Skin of body (tissue), 3 donors: ENCODE measurements around the gene PAF1. TPM values are rescaled to one million over a fixed set of nuclear protein-coding genes. Genes with fewer than 3 reads are reported as not detected.
"Not testable (repeated sequence)": the region's sequence is repeated elsewhere in the genome, so short reads cannot be mapped to it uniquely, and the experiment has no call there.

ENCODE experiments used
- DNase-seq: peaks from one replicate; lab custom pipeline; 2025; lab: John Stamatoyannopoulos, UW
- small RNA-seq: library from RNA; depleted of rRNA; stranded (forward); fragments of <200 nt; gene quantifications from one replicate; pipeline ENCODE3, GENCODE V24; 2014; ENCODE audit warnings: low replicate concordance
- total RNA-seq: library from RNA; depleted of rRNA; stranded (reverse); fragments of >200 nt; gene quantifications from one replicate; pipeline ENCODE4 v1.2.3, GENCODE V29; 2014

Gene PAF1
- total RNA-seq, 1 donor from 2014 or later: 21.2 TPM

DNA sequence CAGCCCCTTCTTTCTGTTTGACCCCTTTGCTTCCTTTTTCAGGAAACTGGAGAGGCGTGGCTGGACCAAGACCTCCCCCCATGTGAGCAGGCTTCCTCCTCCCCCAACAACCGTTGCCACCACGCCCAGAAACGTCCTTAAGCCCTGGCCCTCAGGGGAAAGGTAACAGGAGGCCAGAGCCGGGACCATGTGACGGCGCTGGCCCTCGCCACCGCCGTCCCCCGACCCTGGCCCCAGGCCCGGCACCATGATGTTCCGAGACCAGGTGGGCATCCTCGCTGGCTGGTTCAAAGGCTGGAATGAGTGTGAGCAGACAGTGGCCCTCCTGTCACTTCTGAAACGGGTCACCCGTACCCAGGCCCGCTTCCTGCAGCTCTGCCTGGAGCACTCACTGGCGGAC lies 34.3 kb downstream of the PAF1 start:
- no peak for DNase-seq

DNA sequence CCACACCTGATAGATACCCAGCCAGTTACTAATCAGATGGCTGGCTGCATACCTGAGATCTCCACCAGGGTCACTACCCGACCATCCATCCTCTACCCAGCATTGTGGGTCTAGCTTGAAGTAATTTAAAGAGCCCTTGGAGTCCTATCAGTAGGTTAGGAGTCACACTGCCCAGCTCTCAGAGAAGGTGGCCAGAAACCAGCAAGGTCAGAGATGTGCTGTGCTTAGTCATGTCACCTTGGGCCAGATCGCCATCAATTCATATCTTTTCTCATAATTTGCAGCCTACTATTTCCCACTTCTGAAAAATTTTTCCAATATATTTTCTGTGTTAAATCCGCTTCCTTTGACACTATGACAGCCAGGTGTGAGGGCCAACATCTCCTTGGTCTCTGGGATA lies 34.8 kb downstream of the PAF1 start:
- DNase-seq: no peak

DNA sequence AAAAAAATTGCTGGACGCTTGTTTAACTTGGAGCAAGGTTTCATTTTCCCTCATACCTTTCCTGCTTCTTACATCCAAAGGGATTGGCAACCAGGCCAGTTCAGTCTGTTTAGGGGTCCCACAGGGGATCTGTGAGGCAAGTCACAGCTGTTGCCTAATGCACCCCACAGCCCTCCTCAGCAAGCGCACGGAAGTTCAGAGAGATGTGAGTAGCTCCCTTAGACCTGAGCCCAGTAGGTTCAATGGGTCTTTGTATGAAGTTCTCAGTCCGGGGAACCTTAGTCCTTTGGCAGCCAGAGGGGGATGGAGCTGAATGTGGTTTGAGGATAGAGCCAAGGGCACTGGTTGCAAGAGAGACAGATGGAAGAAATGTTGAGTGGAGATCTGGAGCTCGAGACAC lies 35.7 kb downstream of the PAF1 start:
- DNase-seq: no peak

- DNase-seq: peak; percentile 48
Measured at GRCh38 chr19:39352381-39353255, 38.3 kb downstream of the PAF1 start.

- DNase-seq: no peak
Measured at GRCh38 chr19:39351537-39352064, 39.3 kb downstream of the PAF1 start.

DNA sequence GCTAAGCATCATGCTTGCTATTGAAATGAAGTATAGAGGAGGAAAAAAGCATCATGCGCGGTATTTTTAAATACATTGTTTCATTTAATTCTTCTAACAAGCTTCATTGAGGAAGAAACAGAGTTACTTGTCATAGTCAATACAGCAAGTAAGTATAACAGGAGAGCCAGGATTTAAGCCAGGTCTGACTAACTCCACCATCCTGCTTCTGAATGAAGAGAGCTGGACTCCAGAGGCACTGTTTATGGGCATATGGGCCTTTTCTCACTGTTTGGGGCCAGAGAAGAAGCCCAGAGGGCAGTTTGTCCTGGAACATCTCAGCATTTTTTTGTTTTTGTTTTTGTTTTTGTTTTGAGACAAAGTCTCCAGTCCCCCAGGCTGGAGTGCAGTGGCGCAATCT lies 40.8 kb downstream of the PAF1 start:
- no peak for DNase-seq

DNA sequence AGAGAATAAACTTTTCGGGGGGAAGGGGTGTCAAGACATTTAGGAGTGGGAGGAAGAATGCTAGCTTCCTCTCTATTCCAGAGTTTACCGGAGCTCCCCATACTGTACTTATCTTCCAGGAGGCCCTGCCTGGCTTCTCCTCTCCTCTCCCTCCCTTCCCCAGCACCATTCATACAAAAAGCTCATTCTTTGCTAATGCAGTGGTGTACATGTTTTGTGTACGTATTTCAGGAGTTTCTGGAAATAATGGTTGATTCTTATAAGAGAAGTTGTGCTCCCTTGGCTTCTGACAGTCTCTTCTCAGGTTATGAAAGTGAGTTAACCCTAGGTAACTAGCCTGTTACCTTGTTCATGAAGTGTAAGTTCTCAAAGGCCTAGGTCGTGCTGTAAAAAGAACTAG lies 41.6 kb downstream of the PAF1 start:
- DNase-seq: no peak

- no peak for DNase-seq
Measured at GRCh38 chr19:39347332-39348164, 43.4 kb downstream of the PAF1 start.

- DNase-seq: no peak
Measured at GRCh38 chr19:39345956-39346355, 45.0 kb downstream of the PAF1 start.

DNA sequence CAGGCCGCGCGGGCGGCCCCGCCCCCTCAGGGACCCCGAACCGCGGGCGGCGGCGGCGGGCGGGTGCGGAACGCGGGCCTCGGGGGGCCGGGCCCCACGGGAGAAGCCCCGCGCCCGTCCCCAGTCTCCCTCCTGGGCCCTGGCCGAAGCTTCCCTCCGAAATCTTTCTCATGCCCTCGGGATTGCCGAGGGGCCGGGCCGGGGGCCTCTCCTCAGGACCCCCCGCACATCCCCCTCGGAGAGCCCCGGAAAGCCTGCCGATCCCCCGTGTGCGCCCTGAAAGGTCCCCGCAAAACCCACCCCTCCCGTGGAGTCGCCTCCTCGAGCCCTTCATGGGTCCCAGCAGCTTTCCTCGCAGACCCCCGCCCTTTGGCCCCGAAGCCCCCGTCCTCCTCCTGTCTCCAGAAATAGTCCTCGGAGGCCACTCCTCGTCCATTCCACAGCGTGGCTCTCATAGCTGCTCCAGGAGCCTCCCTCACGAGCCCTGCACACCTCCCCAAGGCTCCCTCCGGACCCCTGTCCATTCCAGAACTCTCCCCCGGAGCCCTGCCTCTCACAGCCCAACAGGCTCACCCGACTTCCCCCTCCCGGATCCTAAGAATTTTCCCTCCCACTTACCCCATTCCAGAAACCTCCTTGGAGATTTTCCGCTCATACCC lies 48.1 kb downstream of the PAF1 start:
- no peak for DNase-seq

DNA sequence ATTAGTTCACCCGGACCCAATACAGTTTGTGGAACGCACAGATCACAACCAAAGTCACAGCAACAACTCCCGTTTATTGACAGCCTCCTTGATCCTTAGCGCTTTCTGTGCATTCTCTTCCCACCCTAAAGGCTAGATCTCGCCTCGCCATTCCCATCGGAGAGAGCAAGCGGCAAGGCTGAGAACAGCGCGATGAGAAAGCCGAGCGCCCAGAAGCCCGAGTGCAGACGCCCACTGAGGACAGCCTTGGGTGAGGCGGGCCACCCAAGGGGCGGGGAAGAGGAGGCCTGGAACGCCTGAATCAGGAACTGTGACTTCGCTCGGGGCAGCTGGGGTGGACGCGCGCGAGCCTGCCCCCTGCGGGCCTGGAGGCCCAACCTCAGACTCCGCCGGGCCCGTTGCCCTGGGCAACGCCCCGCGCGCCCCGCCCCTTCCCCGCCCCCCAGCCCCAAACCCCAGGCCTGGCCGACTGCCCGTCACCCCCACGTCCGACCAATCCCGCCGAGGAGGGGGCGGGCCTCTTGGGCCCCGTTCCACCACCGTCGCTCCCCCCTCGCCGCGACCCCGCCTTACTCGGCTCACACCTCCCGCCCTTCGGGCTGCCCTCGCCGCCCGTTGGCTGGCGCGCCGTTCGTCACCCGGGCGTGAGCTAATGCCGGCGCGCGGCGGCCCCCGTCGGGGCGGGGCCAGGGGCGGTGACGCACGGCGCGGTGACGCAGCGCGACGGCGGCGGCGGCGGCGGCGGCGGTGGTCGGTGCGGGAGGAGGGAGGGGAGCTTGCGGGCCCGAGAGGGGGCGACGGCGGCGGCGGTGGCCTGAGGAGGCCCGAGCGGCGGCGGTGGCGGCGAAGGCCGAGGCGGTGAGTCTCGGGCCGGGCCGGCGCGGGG lies 48.9 kb downstream of the PAF1 start, which contains the start of gene SAMD4B:
TSS of gene SAMD4B (plus strand) at position 703 of the 886 bp plus-strand sequence. CDS start 14,473 bp downstream, outside the sequence.
- peak; percentile 99 for DNase-seq

DNA sequence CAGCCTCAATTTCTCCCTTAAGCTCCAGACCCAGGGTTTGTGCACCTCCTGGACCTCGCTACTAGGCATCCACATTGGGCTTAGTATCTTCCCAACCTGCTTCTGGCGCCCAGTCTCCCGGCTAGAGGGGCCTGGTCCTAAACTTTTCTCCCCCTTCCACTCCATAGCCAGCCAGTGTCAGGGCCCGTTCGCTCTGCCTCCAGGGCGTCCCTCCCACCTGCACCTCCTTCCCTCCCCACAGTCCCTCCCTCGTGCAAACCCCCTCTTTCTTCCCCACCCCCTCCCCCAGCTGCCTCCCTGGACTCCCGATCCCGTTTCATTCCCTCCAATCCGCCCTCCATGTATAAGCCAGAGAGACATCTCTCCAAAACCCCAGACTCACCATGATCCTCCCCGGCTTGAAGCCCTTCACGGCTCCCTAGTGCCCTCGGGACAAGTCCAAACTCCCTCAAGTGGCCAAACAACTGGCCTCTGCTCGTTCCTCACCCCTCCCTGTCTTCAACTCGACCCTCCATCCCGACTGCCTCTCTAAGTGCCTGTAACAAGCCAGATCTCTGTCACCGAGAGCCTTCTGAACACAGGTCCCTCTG lies 49.7 kb downstream of the PAF1 start:
- peak; percentile 79 for DNase-seq

GRCh38 chr19:39340156-39340555 lies 50.8 kb downstream of the PAF1 start:
- DNase-seq: not testable (repeated sequence)

GRCh38 chr19:39339674-39340073 lies 51.2 kb downstream of the PAF1 start:
- DNase-seq: no peak

DNA sequence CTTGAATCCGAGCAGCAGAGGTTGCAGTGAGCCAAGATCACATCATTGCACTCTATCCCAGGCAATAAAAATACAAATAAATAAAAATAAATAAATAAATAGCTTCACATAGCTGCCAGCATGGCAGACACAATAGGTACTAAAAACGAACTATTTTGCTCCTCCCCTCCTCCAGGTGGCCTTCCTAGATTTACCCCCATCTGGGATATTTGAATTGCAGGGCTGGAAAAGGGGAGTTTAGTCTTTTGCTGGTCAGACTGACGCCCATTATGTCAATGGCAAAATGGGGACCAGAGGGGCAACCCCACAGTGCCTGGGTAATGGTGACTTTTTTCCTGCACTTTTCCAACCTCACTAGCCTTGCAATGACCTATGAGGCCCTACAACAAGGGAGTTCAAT lies 54.4 kb downstream of the PAF1 start:
- DNase-seq: no peak

Small RNA genes lying within 50 kb of the gene (small RNA-seq; reads per million reads assigned to genes)
- gene AC011445.2 (0.28 reads per million, percentile 26 among the genes with 10 or more reads in this experiment), gene MIR4530 (not detected), gene RN7SL566P (not detected)

Other genes starting within 250 kb of the PAF1 start
- gene NCCRP1, start 194.1 kb downstream of the PAF1 start, total RNA-seq: 11.7 TPM
- not detected for gene SYCN, start 186.8 kb downstream of the PAF1 start, total RNA-seq
- not detected for gene IFNL3, start 146.1 kb downstream of the PAF1 start, total RNA-seq
- not detected for gene IFNL4, start 142.2 kb downstream of the PAF1 start, total RNA-seq
- not detected for gene IFNL2, start 122.7 kb downstream of the PAF1 start, total RNA-seq
- not detected for gene IFNL1, start 94.7 kb downstream of the PAF1 start, total RNA-seq
- gene LRFN1, start 70.2 kb downstream of the PAF1 start, total RNA-seq: 1.2 TPM
- gene GMFG, start 55.1 kb downstream of the PAF1 start, total RNA-seq: 22.8 TPM
- gene SAMD4B, start 48.7 kb downstream of the PAF1 start, total RNA-seq: 44.6 TPM
- 9.7 TPM for gene MED29, start 272 bp upstream of the PAF1 start, total RNA-seq
- 32.1 TPM for gene ZFP36, start 15.7 kb upstream of the PAF1 start, total RNA-seq
- 29.5 TPM for gene PLEKHG2, start 21.6 kb upstream of the PAF1 start, total RNA-seq
- 157 TPM for gene RPS16, start 44.8 kb upstream of the PAF1 start, total RNA-seq
- gene SUPT5H, start 54.5 kb upstream of the PAF1 start, total RNA-seq: 32.9 TPM
- gene TIMM50, start 89.7 kb upstream of the PAF1 start, total RNA-seq: 28.0 TPM
- gene DLL3, start 107.8 kb upstream of the PAF1 start, total RNA-seq: 0.20 TPM
- not detected for gene SELENOV, start 124.0 kb upstream of the PAF1 start, total RNA-seq
- gene EID2B, start 141.7 kb upstream of the PAF1 start, total RNA-seq: 1.8 TPM
- gene EID2, start 149.1 kb upstream of the PAF1 start, total RNA-seq: 7.3 TPM
- not detected for gene LGALS13, start 211.4 kb upstream of the PAF1 start, total RNA-seq